Measurements from ENCODE around the gene TFEC. TPM values are rescaled to one million over a fixed set of nuclear protein-coding genes. Genes with fewer than 3 reads are reported as not detected.
"Not testable (repeated sequence)": the region's sequence is repeated elsewhere in the genome, so short reads cannot be mapped to it uniquely, and the experiment has no call there.

TFEC gene, protein sequence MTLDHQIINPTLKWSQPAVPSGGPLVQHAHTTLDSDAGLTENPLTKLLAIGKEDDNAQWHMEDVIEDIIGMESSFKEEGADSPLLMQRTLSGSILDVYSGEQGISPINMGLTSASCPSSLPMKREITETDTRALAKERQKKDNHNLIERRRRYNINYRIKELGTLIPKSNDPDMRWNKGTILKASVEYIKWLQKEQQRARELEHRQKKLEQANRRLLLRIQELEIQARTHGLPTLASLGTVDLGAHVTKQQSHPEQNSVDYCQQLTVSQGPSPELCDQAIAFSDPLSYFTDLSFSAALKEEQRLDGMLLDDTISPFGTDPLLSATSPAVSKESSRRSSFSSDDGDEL
- total RNA-seq, result 1.2 TPM
- long read RNA-seq, result 0 reads

DNA sequence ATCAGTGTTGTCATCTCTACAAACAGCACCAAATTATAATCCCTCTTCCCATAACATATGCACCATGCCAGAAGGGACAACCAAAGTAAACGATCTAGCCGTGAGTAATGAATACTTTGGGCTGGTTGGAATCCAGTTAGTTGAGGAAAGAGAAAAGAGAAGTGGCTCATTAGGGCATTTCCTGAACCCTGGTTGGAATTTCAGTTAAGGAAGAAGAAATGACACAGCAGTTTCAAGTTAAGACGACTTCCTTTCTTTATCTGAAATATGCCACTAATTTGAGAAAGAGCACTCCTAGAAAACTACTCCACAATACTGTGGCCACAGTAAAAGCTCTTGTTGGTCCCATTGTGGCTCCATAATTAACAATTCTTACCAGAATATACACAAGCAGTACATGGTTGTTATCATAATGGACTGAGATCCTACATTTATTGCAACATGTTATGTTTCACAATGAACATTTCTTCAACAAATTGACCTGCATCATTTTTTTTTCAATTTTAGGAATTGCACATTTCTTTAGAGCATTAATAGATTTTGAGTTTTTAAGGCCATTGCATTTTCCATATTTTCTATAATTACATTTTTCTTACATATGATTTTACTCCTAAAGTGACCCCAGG is at the start of gene TFEC:
Gene TFEC (minus strand): TSS at position 113 of the 626 bp plus-strand sequence. CDS start 46,322 bp downstream, outside the sequence.
- ATAC-seq (ENCODE audit: poor library complexity) (peak; percentile 34), DNase-seq (no peak)
- intact Hi-C loops (cut with DNase I), result no loop called here

DNA sequence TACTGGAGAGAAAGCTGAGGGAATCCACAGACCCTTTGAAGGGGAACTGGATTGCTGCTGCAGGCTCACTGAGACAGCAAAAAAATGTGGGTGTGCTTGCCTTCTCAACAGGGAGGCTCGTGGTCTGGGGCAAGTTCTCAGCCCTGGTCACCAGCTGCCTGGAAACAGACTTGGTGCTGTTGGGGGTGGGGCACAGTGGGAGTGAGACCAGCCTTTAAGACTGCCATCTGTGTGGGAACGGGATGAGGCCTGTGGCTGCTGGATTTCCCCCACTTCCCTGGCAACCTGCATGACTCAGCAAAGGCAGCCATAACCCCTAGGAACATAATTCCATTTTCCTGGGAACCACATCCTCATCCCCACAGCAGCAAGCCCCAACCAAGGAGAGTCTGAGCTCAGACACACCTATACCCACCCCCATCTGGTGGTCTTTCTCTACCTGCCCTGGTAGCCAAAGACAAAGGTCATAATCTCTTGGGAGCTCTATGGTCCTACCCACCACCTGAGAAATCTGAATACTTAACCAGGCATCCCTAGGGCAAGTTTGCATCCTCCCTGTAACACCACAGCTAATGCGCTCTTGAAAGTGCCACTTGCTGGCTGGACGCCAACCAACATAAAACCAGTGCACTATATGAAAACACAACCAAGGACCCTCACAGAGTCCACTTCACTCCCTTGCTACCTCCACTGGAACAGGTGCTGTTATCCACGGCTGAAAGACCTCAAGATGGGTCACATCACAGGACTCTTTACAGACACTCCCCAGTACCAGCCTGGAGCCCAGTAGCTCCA is 45.0 kb upstream of the TFEC start:
- DNase-seq, result no peak
- no peak for ATAC-seq (ENCODE audit: poor library complexity)
- intact Hi-C loops (cut with DNase I), result no loop called here

DNA sequence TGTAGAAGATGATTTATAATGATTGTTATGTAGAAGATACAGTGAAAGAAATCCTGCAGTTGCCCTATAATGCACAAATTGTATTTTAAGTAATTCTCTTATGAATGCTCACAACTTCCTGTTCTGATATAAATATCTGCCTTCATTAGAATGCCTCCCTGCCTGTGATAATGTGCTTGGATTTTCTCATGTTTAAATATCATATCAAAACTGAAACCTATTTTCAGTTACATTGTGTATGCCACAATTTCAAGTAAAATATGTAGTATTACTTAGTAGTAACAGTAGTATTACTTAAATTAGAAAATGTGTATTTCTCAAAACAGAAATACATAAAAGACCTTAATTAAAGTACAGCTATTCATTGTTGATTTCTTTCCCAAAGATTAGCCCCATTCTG is 41.1 kb upstream of the TFEC start:
- intact Hi-C loops (cut with DNase I), result no loop called here
- ATAC-seq (ENCODE audit: poor library complexity) (no peak), DNase-seq (no peak)

DNA sequence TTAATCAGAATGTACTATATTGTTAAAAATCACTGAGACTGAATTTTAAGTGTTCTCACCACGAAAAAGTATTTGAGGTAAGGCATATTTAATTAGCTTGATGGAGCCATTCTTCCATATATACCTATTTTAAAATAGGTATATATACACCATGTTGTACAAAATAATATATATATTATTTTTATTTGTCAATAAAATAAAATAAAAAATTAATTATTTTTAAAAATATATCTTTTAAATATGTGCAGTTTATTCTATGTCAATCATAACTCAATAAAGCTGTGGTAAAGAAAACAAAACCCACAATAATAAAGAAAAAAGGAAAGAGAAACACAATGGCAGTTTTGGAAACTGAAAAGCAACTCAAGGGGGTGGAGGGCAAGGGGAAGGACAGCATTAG is 33.6 kb upstream of the TFEC start:
- no peak for ATAC-seq (ENCODE audit: poor library complexity)
- no peak for DNase-seq
- intact Hi-C loops (cut with DNase I), result no loop called here

DNA sequence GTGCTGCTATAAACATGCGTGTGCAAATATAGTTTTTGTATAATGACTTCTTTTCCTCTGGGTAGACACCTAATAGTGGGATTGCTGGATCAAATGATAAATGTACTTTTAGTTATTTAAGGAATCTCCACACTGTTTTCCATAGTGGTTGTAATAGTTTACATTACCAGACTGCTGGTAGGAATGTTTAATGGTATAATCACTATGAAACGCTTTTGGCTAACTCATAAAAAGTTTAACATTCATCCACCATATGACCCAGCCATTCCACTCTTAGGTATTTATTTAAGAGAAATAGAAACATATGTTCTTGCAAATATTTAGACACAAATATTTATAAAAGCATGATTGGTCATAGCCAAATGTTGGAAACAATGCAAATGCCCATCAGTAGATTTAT is 32.1 kb upstream of the TFEC start:
- intact Hi-C loops (cut with DNase I), result no loop called here
- no peak for DNase-seq
- no peak for ATAC-seq (ENCODE audit: poor library complexity)

DNA sequence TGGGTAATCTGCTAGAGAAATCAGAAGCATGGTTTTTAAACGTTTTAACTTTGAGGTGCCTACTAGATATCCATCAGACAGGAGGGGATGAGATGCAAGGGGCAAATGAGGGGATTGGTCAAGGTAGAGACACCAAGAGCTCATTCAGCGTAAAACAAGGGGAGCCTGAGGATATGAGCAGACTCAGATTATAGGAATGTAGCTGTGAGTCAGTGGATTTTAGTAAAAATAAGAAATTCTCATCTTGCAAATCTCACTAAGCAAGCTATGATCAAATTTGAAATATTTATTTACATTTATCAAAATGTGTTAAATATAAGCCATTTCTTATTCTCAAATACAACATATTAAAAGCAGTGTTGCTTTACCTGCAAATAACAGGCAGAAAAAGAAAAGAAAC is 21.4 kb upstream of the TFEC start:
- ATAC-seq (ENCODE audit: poor library complexity), result no peak
- intact Hi-C loops (cut with DNase I), result no loop called here
- no peak for DNase-seq

DNA sequence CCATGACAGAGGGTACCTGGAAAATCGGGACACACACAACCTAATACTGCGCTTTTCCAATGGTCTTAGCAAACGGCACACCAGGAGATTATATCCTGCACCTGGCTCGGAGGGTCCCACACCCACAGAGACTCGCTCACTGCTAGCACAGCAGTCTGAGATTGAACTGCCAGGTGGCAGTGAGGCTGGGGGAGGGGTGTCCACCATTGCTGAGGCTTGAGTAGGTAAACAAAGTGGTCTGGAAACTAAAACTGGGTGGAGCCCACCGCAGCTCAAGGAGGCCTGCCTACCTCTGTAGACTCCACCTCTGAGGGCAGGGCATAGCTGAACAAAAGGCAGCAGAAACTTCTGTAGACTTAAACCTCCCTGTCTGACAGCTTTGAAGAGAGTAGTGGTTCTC is 16.7 kb upstream of the TFEC start:
- intact Hi-C loops (cut with DNase I); ATAC-seq (ENCODE audit: poor library complexity); DNase-seq: not testable (repeated sequence)

DNA sequence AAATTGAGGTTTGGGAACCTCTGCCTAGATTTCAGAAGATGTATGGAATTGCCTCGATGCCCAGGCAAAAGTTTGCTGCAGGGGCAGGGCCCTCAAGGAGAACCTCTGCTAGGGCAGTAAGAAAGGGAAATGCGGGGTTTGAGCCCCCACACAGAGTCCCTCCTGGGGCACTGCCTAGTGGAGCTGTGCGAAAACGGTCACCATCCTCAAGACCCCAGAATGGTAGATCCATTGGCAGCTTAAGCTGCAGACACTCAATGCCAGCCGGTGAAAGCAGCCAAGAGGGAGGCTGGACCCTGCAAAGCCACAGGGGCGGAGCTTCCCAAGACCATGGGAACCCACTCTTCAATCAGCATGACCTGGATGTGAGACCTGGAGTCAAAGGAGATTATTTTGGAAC is 15.0 kb upstream of the TFEC start:
- ATAC-seq (ENCODE audit: poor library complexity), result no peak
- DNase-seq, result no peak
- intact Hi-C loops (cut with DNase I), result no loop called here

DNA sequence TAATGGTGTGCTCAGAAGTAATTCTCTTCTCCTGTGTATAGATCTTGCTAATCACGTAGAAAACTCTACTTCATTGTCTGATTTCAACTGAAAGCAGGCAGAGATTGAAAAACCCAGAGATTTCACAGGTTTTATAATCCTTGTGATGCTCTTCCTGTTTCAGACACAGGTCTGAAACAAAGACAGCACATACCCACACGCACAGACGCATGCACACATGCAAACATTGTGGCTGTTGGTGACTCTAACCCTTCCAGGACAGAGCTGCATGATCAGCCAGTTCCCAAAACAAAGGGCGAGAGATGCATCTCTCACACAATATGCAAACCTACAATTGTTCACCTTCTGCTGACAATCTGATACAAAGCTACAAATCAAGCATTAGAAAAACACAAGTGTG is 11.1 kb upstream of the TFEC start:
- ATAC-seq (ENCODE audit: poor library complexity), result no peak

DNA sequence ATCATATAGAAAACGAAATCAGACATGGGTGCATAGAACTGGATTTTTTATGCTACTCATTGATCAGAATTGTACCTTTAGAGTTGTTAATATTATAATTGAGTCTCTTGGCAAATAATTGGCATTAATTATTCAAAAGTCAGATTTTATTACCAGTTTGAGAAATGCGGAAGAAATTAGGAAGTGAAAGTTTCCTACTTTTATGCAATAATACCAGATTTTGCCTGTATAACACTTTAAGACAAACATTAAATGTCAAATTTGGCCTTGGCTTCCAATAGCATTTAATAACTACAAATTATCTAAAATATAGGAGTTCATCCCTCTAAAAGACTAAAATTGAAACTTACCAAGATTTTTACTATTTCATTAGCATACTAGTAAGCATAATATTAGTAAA is 6.8 kb upstream of the TFEC start:
- no peak for DNase-seq
- ATAC-seq (ENCODE audit: poor library complexity), result no peak
- intact Hi-C loops (cut with DNase I), result no loop called here

More for the DNA sequence above, 11.1 kb upstream of the TFEC start:
- no peak for DNase-seq
- intact Hi-C loops (cut with DNase I), result no loop called here

DNA sequence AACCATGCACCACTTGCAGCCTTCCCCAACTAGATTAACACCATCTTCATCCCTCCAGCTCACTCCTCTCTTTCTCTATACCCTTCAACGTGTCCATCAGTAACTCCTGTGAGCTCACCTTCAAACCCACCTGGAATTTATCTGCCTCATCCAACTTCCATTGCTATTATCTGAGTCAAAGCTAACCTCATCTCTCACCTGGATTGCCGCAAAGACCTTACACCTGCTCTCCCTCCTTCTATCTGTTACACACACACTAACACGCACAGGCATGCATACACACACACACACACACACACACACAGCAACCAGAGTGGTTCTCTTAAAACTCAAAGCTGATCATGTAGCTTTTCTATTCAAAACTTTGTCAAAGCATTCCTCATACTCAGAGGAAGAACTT is 3.8 kb upstream of the TFEC start:
- DNase-seq (no peak), ATAC-seq (ENCODE audit: poor library complexity) (no peak)
- intact Hi-C loops (cut with DNase I), result no loop called here

DNA sequence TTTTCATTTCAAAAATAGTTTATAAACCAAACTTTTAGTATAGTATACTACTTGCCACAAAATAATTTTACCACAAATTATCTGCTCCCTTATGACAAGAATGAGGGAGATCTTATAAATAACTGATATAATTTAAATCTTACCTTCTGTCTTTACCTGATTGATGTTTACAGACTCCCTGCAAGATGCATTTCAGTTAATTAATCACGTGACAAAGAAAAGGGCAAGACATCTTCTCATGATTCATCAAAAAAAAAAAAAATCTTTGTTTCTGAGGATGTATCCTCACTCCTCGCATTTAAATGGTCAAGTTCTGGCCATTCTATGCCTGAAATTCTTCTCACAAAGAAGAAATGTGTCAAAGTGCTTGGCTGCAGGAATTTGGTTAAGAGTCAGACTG is 2.3 kb upstream of the TFEC start:
- no peak for DNase-seq
- ATAC-seq (ENCODE audit: poor library complexity), result no peak
- intact Hi-C loops (cut with DNase I), result no loop called here

DNA sequence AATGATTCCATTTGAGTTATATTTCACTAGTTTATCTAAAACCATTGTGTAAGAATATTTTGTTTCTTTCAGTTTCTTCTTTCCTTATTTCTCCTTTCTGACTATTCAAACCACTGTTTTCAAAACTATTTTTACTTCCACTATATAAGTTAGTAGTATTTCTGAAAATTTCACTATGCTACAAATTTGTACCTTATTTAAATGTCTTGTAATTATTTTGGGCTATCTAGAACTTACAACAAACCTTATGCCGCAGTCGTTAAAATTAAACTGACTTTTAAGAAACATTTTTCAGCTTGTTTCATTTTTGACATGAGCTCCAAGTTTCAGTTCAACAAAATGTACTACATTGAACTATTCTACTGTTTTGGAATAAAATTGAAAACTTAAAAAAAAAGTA is 1.8 kb downstream of the TFEC start:
- intact Hi-C loops (cut with DNase I), result no loop called here
- ATAC-seq (ENCODE audit: poor library complexity), result no peak
- no peak for DNase-seq

DNA sequence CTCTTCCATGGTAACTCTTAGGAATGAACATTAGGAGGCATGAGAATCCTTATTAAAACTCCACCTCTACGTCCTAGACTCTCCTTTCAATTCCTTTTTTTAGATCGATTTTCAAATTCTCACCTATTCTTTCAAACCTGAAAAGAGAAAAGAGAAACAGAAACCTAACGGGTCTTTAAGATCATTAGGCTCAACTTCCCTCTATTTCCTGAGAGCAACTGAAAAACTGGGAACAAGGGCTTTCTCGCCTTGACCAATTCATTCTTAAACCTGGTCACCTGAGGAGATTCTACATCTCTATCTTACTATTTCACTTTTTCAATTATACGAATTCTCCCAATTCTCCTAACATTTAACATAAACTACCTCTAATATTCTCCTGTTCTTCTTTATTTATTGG is 2.8 kb downstream of the TFEC start:
- intact Hi-C loops (cut with DNase I), result no loop called here
- ATAC-seq (ENCODE audit: poor library complexity), result no peak

DNA sequence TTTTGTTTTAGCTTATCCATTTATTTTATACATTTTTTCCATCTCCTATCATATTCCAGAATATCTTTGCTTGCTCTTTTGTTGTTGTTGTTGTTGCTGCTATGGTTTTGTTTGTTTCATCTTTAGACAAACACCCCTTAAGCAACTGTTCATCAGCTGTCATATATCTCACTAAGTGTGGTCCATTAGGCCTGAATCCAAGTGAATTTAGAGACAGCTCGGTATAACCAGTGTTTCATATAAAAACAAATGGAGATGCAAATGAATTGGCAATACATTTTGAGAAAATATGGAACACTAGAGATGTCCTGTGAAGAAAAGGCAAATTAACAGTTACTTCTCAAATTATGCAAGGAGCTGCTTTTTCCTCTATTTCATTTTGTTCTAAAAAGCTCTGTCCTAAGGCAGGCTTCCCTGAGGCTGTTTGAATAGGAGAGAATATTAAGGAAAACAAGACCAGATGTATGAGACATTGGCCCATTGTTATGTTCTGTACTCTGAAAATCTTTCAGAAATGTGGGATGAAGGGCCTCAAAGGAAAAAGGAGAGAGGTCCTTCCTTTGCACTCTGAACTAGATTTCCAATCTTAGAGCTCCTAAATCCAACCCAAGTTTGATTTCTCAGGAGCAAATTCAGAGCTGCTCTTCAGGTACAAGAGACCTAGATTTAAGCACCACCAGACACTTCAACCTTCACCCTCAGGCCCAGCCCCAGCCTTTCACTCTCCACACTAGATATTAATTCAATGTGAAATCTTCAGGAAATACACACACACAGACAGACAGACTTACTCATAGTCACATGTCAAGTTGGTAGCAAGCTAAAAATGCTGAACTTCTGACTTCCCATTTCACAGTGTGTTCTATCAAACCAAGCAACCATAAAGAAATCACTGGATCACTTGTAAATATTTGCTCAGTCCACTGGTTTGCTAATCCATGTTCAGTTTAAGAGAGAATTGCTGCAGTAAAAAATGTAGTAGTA is 5.4 kb downstream of the TFEC start:
- ATAC-seq (ENCODE audit: poor library complexity), result peak; percentile 36
- no peak for DNase-seq
- intact Hi-C loops (cut with DNase I), result no loop called here

More for the DNA sequence above, 2.8 kb downstream of the TFEC start:
- no peak for DNase-seq

DNA sequence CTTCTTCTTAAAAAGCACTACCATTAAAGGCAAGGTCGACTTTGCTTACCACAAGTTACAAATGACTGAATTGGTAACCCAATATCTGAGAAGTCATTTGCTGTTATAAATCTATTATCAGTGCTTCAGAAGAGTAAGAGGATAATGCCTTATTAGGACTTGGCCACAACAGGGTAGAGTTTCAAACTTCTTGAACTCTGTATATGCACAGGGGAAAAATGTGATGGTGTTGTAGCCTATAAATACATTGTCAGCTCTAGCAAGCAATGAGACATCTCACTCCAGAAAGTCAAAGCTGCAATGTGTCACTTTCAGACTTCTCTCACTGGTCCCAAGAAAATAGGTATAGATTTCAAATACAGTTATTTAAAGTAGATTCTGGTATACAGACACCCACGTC is 9.3 kb downstream of the TFEC start:
- ATAC-seq (ENCODE audit: poor library complexity) (no peak), DNase-seq (no peak)
- intact Hi-C loops (cut with DNase I), result no loop called here

DNA sequence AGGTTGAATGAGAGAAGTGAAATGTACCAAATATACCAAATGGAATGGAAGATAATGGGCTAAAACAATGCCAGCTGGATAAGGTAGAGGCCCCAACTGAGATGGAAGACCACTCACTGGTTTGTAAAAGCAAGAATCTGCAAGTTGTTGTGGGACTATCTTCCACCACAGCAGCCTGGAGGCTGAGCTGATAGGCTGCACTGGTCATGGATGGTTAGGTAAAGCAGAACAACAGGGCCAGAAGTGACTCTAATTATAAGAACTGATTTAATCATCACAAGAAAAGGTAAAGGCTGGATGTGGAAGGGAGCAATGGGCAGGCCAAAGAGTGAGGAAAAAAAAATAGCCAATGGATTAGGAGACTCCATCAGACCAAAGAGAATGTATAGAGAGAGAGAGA is 11.8 kb downstream of the TFEC start:
- intact Hi-C loops (cut with DNase I), result no loop called here
- no peak for ATAC-seq (ENCODE audit: poor library complexity)
- DNase-seq, result no peak

DNA sequence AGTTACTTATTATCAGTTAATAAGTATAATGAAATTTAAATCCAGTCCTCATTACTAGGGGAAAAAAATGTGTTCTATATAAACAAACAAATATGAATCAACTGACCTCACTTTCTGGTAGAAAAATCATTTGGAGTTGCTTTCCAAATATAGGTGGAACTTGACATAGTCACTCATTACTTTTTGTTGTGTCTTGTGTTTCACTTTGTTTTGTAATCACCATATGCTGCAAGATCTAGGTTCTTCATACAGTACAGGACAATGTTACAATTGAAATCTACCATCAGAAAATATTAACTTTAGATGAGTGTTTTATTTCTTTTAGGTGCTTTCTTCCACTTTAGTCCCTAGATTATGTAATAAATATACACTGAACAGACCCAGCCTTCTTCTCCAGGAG is 16.9 kb downstream of the TFEC start:
- ATAC-seq (ENCODE audit: poor library complexity) (no peak), DNase-seq (no peak)
- intact Hi-C loops (cut with DNase I), result no loop called here

DNA sequence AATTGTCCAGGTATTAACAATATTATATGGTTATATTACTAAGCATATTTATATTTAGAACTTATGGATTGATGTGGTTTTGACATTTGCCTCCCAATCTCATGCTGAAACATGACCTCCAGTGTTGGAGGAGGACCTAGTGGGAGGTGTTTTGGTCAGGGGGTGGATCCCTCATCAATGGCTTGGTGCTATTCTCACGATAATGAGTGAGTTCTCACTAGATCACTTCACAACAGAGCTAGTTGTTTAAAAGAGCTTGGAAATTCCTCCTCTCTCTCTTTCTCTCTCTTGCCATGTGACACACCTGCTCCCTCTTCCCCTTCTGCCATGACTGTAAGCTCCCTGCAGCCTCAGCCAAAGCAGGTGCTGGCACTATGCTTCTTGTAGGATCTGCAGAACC is 19.0 kb downstream of the TFEC start:
- intact Hi-C loops (cut with DNase I), result no loop called here
- no peak for ATAC-seq (ENCODE audit: poor library complexity)
- DNase-seq, result no peak

All from Right ventricle myocardium superior (tissue), 1 donor.